OCI-LY7 (cell line): ENCODE results near the gene ZNF628.

Experiments used
- CTCF ChIP-seq: fragments of 200-600 bp; sonication (generic); conservative IDR thresholded peaks from 2 replicates; pipeline ENCODE4 v1.5.1; 2014; ENCODE audit warnings: mild to moderate bottlenecking, antibody characterized with exemption, low read length, moderate library complexity, mixed read lengths
- EZH2phosphoT487 ChIP-seq: fragments of 200-600 bp; sonication (generic); IDR thresholded peaks from 2 replicates; pipeline ENCODE4 v1.6.1; 2018; ENCODE audit warnings: low read depth, borderline replicate concordance, mild to moderate bottlenecking, mixed run types, antibody characterized with exemption, low read length, moderate library complexity, mixed read lengths

DNA sequence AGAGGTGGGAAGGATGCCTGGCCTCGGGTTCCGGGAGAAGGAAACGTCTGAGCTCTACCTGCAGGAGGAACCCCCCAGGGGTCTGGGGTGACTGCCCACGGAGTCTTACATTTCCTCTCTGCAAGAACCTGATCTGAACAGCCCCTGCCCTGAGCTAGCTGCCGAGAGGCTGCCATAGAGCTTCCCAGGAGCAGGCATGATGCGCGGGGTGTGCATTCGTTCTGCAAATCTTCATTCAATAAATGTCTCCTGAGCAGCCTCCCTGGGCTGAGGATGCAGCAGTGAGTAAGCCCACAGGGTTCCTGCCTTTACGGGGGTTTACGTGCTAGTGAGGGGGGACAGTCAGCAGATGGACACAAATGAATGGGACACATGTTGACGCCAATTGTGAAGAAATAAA is 31.8 kb upstream of the ZNF628 start:
- TF ChIP-seq CTCF (no peak), EZH2phosphoT487 (no peak)
